Measurements from ENCODE around the gene PRKCB. TPM values are rescaled to one million over a fixed set of nuclear protein-coding genes. Genes with fewer than 3 reads are reported as not detected.

Gene PRKCB
- total RNA-seq, 1 donor from 2014 or later, result 0.69 TPM

GRCh38 chr16:23901178-23902033, 65.6 kb downstream of the PRKCB start:
- peaks cover 2% of the 10 kb centered on the region for H3K9me3 Mint-ChIP-seq (ENCODE audit: unreplicated experiment)
- no peak for DNase-seq
- no peak for TF ChIP-seq CTCF (IDR thresholded peaks at IDR 0.05; ENCODE audit: partially characterized antibody, unreplicated experiment)
- no peak overlapping the region for H3K27ac Mint-ChIP-seq (ENCODE audit: unreplicated experiment)
- no peaks in the 10 kb centered on the region for H3K27me3 Mint-ChIP-seq (ENCODE audit: unreplicated experiment)
- no peaks in the 10 kb centered on the region for H3K36me3 Mint-ChIP-seq (ENCODE audit: unreplicated experiment)
- H3K4me3 Mint-ChIP-seq (ENCODE audit: unreplicated experiment), result peak overlapping the region; percentile 37
- peaks cover 7% of the 10 kb centered on the region for H3K4me1 Mint-ChIP-seq (ENCODE audit: low read depth, unreplicated experiment)

- H3K36me3 Mint-ChIP-seq (ENCODE audit: unreplicated experiment), result no peaks in the 10 kb centered on the region
- DNase-seq, result no peak
- H3K9me3 Mint-ChIP-seq (ENCODE audit: unreplicated experiment), result peaks cover 2% of the 10 kb centered on the region
- H3K4me1 Mint-ChIP-seq (ENCODE audit: low read depth, unreplicated experiment), result peaks cover 9% of the 10 kb centered on the region
- H3K27ac Mint-ChIP-seq (ENCODE audit: unreplicated experiment), result no peak overlapping the region
- TF ChIP-seq CTCF (IDR thresholded peaks at IDR 0.05; ENCODE audit: partially characterized antibody, unreplicated experiment), result no peak
- no peaks in the 10 kb centered on the region for H3K27me3 Mint-ChIP-seq (ENCODE audit: unreplicated experiment)
- no peak overlapping the region for H3K4me3 Mint-ChIP-seq (ENCODE audit: unreplicated experiment)
Measured at GRCh38 chr16:23902034-23902747, 66.4 kb downstream of the PRKCB start.

GRCh38 chr16:23902748-23903414, 67.1 kb downstream of the PRKCB start:
- Mint-ChIP-seq H3K36me3 (ENCODE audit: unreplicated experiment) (no peaks in the 10 kb centered on the region), H3K4me3 (ENCODE audit: unreplicated experiment) (no peak overlapping the region), H3K27me3 (ENCODE audit: unreplicated experiment) (no peaks in the 10 kb centered on the region), H3K4me1 (ENCODE audit: low read depth, unreplicated experiment) (peaks cover 9% of the 10 kb centered on the region), H3K9me3 (ENCODE audit: unreplicated experiment) (peaks cover 2% of the 10 kb centered on the region), H3K27ac (ENCODE audit: unreplicated experiment) (no peak overlapping the region)
- DNase-seq, result no peak
- TF ChIP-seq CTCF (IDR thresholded peaks at IDR 0.05; ENCODE audit: partially characterized antibody, unreplicated experiment), result no peak

- H3K9me3 Mint-ChIP-seq (ENCODE audit: unreplicated experiment), result peaks cover 2% of the 10 kb centered on the region
- H3K4me3 Mint-ChIP-seq (ENCODE audit: unreplicated experiment), result no peak overlapping the region
- no peaks in the 10 kb centered on the region for H3K36me3 Mint-ChIP-seq (ENCODE audit: unreplicated experiment)
- DNase-seq, result no peak
- no peaks in the 10 kb centered on the region for H3K27me3 Mint-ChIP-seq (ENCODE audit: unreplicated experiment)
- no peak overlapping the region for H3K27ac Mint-ChIP-seq (ENCODE audit: unreplicated experiment)
- peaks cover 11% of the 10 kb centered on the region for H3K4me1 Mint-ChIP-seq (ENCODE audit: low read depth, unreplicated experiment)
- TF ChIP-seq CTCF (IDR thresholded peaks at IDR 0.05; ENCODE audit: partially characterized antibody, unreplicated experiment), result no peak
Measured at GRCh38 chr16:23905027-23905426, 69.2 kb downstream of the PRKCB start.
